ENCODE data around the gene CFAP43.
"Not testable (repeated sequence)": the region's sequence is repeated elsewhere in the genome, so short reads cannot be mapped to it uniquely, and the experiment has no call there.

CFAP43 gene

GRCh38 chr10:104247513-104248146, 15.5 kb upstream of the CFAP43 start:
- no peaks in the 10 kb centered on the region for H3K9me3 Mint-ChIP-seq
- no peak overlapping the region for H3K27ac Mint-ChIP-seq
- no peaks in the 10 kb centered on the region for H3K4me1 Mint-ChIP-seq
- no peak overlapping the region for H3K4me3 Mint-ChIP-seq
- peaks cover 4% of the 10 kb centered on the region for H3K27me3 Mint-ChIP-seq
- H3K36me3 Mint-ChIP-seq, result no peaks in the 10 kb centered on the region

- Mint-ChIP-seq H3K9me3 (no peaks in the 10 kb centered on the region), H3K36me3 (no peaks in the 10 kb centered on the region), H3K27me3 (peaks cover 4% of the 10 kb centered on the region), H3K4me1 (no peaks in the 10 kb centered on the region), H3K27ac (no peak overlapping the region), H3K4me3 (no peak overlapping the region)
Observed at GRCh38 chr10:104246976-104247375, 14.8 kb upstream of the CFAP43 start.

GRCh38 chr10:104245066-104245632, 13.0 kb upstream of the CFAP43 start:
- H3K4me1 Mint-ChIP-seq, result no peaks in the 10 kb centered on the region
- H3K36me3 Mint-ChIP-seq, result no peaks in the 10 kb centered on the region
- H3K27ac Mint-ChIP-seq, result no peak overlapping the region
- H3K27me3 Mint-ChIP-seq, result peaks cover 6% of the 10 kb centered on the region
- H3K4me3 Mint-ChIP-seq, result no peak overlapping the region
- H3K9me3 Mint-ChIP-seq, result no peaks in the 10 kb centered on the region

- Mint-ChIP-seq H3K4me1 (no peaks in the 10 kb centered on the region), H3K27ac (no peak overlapping the region), H3K27me3 (peaks cover 6% of the 10 kb centered on the region), H3K9me3 (no peaks in the 10 kb centered on the region), H3K4me3 (no peak overlapping the region), H3K36me3 (no peaks in the 10 kb centered on the region)
Observed at GRCh38 chr10:104243512-104243911, 11.3 kb upstream of the CFAP43 start.

GRCh38 chr10:104243009-104243408, 10.8 kb upstream of the CFAP43 start:
- not testable (repeated sequence) for H3K9me3 Mint-ChIP-seq, H3K36me3 Mint-ChIP-seq, H3K4me1 Mint-ChIP-seq, H3K4me3 Mint-ChIP-seq, H3K27me3 Mint-ChIP-seq, H3K27ac Mint-ChIP-seq

GRCh38 chr10:104242545-104242944, 10.4 kb upstream of the CFAP43 start:
- H3K27me3 Mint-ChIP-seq, result peaks cover 8% of the 10 kb centered on the region
- H3K4me3 Mint-ChIP-seq, result no peak overlapping the region
- H3K27ac Mint-ChIP-seq, result no peak overlapping the region
- H3K9me3 Mint-ChIP-seq, result no peaks in the 10 kb centered on the region
- H3K4me1 Mint-ChIP-seq, result no peaks in the 10 kb centered on the region
- no peaks in the 10 kb centered on the region for H3K36me3 Mint-ChIP-seq

GRCh38 chr10:104240078-104240477, 7.9 kb upstream of the CFAP43 start:
- Mint-ChIP-seq H3K27me3 (peaks cover 12% of the 10 kb centered on the region), H3K4me3 (no peak overlapping the region), H3K4me1 (no peaks in the 10 kb centered on the region), H3K27ac (no peak overlapping the region), H3K9me3 (no peaks in the 10 kb centered on the region), H3K36me3 (no peaks in the 10 kb centered on the region)

GRCh38 chr10:104235801-104236200, 3.6 kb upstream of the CFAP43 start:
- Mint-ChIP-seq H3K9me3 (no peaks in the 10 kb centered on the region), H3K4me3 (no peak overlapping the region), H3K36me3 (no peaks in the 10 kb centered on the region), H3K27me3 (peaks cover 8% of the 10 kb centered on the region), H3K4me1 (peaks cover 14% of the 10 kb centered on the region), H3K27ac (no peak overlapping the region)

GRCh38 chr10:104234934-104235333, 2.8 kb upstream of the CFAP43 start:
- Mint-ChIP-seq H3K4me1 (peaks cover 14% of the 10 kb centered on the region), H3K4me3 (no peak overlapping the region), H3K36me3 (no peaks in the 10 kb centered on the region)

GRCh38 chr10:104233817-104234216, 1.7 kb upstream of the CFAP43 start:
- H3K9me3 Mint-ChIP-seq, result no peaks in the 10 kb centered on the region
- no peaks in the 10 kb centered on the region for H3K36me3 Mint-ChIP-seq
- no peak overlapping the region for H3K27ac Mint-ChIP-seq
- peak overlapping the region; percentile 61 for H3K4me3 Mint-ChIP-seq
- peaks cover 14% of the 10 kb centered on the region for H3K4me1 Mint-ChIP-seq
- peaks cover 8% of the 10 kb centered on the region for H3K27me3 Mint-ChIP-seq

More at GRCh38 chr10:104234934-104235333, 2.8 kb upstream of the CFAP43 start:
- Mint-ChIP-seq H3K9me3 (no peaks in the 10 kb centered on the region), H3K27ac (no peak overlapping the region), H3K27me3 (peaks cover 8% of the 10 kb centered on the region)

- peak overlapping the region; percentile 90 for H3K4me3 Mint-ChIP-seq
- peak overlapping the region; percentile 72 for H3K27ac Mint-ChIP-seq
- no peaks in the 10 kb centered on the region for H3K36me3 Mint-ChIP-seq
- no peaks in the 10 kb centered on the region for H3K9me3 Mint-ChIP-seq
- peaks cover 14% of the 10 kb centered on the region for H3K4me1 Mint-ChIP-seq
- peaks cover 6% of the 10 kb centered on the region for H3K27me3 Mint-ChIP-seq
Observed at GRCh38 chr10:104232613-104233102, 494 bp upstream of the CFAP43 start.

- Mint-ChIP-seq H3K36me3 (no peaks in the 10 kb centered on the region), H3K27me3 (peaks cover 3% of the 10 kb centered on the region), H3K4me3 (peak overlapping the region; percentile 90), H3K4me1 (peaks cover 14% of the 10 kb centered on the region), H3K27ac (no peak overlapping the region), H3K9me3 (no peaks in the 10 kb centered on the region)
Observed at GRCh38 chr10:104230490-104230889, 1.7 kb downstream of the CFAP43 start.

GRCh38 chr10:104223304-104223703, 8.9 kb downstream of the CFAP43 start:
- no peak overlapping the region for H3K4me3 Mint-ChIP-seq
- no peak overlapping the region for H3K27ac Mint-ChIP-seq
- H3K27me3 Mint-ChIP-seq, result peaks cover 9% of the 10 kb centered on the region
- no peaks in the 10 kb centered on the region for H3K36me3 Mint-ChIP-seq
- H3K4me1 Mint-ChIP-seq, result no peaks in the 10 kb centered on the region
- no peaks in the 10 kb centered on the region for H3K9me3 Mint-ChIP-seq

- no peaks in the 10 kb centered on the region for H3K9me3 Mint-ChIP-seq
- no peaks in the 10 kb centered on the region for H3K4me1 Mint-ChIP-seq
- H3K27ac Mint-ChIP-seq, result no peak overlapping the region
- no peaks in the 10 kb centered on the region for H3K36me3 Mint-ChIP-seq
- H3K27me3 Mint-ChIP-seq, result peaks cover 9% of the 10 kb centered on the region
- no peak overlapping the region for H3K4me3 Mint-ChIP-seq
Observed at GRCh38 chr10:104220522-104220921, 11.6 kb downstream of the CFAP43 start.

GRCh38 chr10:104218751-104219150, 13.4 kb downstream of the CFAP43 start:
- Mint-ChIP-seq H3K36me3 (no peaks in the 10 kb centered on the region), H3K27ac (no peak overlapping the region), H3K9me3 (no peaks in the 10 kb centered on the region), H3K4me3 (no peak overlapping the region), H3K27me3 (peaks cover 9% of the 10 kb centered on the region), H3K4me1 (no peaks in the 10 kb centered on the region)

GRCh38 chr10:104216631-104217030, 15.5 kb downstream of the CFAP43 start:
- H3K4me1 Mint-ChIP-seq, result no peaks in the 10 kb centered on the region
- no peak overlapping the region for H3K27ac Mint-ChIP-seq
- peaks cover 10% of the 10 kb centered on the region for H3K27me3 Mint-ChIP-seq
- H3K36me3 Mint-ChIP-seq, result no peaks in the 10 kb centered on the region
- no peak overlapping the region for H3K4me3 Mint-ChIP-seq
- no peaks in the 10 kb centered on the region for H3K9me3 Mint-ChIP-seq
